Left renal cortex interstitium (tissue), 4 donors: ENCODE data around the gene SPATA17. TPM values are rescaled to one million over a fixed set of nuclear protein-coding genes. Genes with fewer than 3 reads are reported as not detected.
"Not testable (repeated sequence)": the region's sequence is repeated elsewhere in the genome, so short reads cannot be mapped to it uniquely, and the experiment has no call there.

ENCODE experiments used
- DNase-seq, 4 donors: peaks; one replicate each; pipeline ENCODE4 v3.0.0-alpha.2; 2013; ENCODE audit warnings: low read depth in 4 of 4, low spot score in 2 of 4, missing footprints in 1 of 4
- polyA plus RNA-seq, 4 donors: library from polyadenylated mRNA; unstranded; fragments of 120-200 nt; gene quantifications; one replicate each; pipeline ENCODE4 v1.2.1, GENCODE V29; 2013; ENCODE audit not compliant: insufficient read length in 4 of 4

The SPATA17 gene
- polyA plus RNA-seq, 4 donors: 11.6 to 14.9 (median 14.4) TPM

DNA sequence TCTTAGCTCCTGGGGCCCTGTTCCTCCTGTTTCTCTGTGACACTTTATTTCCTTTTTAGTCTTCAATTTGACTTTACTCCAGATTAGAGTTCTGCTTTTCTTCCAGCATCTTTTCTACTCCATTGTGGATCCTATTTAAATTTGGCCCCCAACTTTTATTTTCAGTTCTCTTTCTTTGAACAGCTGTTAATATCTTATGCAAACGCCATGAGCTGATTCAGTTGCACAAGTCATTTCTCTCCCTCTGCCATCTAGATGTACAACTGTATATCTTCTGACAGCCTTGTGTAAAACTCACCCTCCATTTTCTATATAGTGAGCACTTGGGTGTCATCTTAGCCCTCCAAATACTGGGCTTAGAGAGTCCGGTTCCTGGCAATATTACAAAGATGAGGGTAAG, 42.2 kb downstream of the SPATA17 start:
- DNase-seq: no peak

DNA sequence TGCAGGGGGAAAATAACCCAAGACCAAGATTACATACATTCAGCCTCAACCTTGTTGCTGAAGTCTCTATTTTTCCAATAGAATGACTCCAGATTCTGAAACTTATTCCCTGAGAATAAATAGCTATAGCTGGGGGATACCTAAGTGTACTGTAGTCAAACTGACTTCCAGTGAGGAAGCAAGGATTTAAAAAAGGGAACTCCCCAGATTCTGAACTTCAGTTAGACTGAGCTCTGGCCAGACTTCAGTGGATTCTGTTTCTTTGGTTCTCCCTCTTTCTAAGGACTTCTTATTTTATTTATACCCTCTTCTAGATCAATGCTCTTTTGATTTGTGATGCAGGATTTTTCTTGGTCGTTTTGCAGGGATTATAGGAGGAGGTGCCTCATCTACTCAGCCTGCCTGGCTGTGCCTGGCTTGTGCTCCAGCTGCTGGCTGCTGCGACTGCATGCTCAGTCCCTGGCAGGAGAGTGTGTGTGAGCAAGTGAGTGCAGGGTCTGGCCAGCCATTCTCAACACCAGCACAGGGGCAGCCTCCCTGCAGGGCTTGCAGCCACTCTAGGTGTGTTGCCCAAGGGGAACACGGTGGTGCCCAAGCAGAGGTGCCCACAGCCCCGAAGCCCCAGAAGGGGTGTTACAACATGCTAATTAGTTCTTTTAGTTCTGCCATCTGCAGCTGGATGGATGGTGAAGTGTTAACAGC, 43.0 kb downstream of the SPATA17 start:
- DNase-seq: no peak

DNA sequence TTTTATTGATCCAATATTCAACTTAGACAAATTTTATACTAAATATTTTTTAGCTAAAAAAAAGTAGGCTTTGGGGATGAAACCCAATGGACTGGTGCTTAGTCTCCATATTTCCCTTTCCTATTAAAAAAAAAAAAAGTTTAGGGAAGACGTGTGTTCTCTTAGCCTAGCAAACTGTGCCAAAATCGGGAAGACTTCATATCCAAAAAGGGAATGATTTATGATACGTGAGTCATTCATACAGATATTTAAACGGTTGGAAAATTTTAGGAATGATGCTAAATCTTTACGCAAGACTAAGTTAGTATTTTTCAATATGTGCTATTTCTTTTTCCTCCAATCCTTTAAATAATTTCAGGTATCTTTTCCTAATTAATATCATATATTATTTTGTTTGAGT, 50.7 kb downstream of the SPATA17 start:
- no peak for DNase-seq

DNA sequence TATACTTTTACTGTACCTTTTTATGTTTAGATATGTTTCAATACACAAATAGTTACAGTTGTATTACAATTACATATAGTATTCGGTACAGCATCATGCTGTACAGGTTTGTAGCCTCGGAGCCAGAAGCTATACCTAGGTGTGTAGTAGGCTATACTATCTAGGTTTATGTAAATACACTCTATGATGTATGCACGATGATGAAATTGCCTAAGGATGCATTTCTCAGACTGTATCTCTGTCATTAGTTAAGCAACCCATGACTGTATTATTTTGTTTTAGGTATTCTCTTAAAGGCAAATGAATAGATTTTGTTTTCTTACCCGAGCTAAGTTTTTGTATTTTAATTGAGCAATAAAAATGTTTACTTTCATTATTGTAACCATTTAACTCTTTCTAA, 56.4 kb downstream of the SPATA17 start:
- no peak for DNase-seq

DNA sequence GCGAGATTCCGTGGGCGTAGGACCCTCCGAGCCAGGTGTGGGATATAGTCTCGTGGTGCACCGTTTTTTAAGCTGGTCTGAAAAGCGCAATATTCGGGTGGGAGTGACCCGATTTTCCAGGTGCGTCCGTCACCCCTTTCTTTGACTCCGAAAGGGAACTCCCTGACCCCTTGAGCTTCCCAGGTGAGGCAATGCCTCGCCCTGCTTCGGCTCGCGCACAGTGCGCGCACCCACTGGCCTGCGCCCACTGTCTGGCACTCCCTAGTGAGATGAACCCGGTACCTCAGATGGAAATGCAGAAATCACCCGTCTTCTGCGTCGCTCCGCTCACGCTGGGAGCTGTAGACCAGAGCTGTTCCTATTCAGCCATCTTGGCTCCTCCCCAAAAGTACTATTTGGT, 65.0 kb downstream of the SPATA17 start:
- not testable (repeated sequence) for DNase-seq

DNA sequence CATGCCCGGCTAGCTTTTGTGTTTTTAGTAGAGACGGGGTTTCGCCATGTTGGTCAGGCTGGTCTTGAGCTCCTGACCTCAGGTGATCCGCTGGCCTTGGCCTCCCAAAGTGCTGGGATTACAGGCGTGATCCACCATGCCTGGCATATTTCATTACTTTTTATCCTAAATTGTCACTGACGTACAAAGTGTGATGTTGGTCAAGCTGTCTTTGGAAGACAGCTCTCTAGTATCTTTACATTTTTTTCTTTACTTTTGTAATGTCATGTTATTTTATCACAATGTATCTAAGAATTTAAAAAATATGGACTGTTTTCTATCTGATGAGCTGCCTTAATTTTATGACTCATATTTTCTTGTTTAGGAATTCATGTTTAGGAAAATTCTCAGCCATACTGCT, 72.2 kb downstream of the SPATA17 start:
- no peak for DNase-seq

DNA sequence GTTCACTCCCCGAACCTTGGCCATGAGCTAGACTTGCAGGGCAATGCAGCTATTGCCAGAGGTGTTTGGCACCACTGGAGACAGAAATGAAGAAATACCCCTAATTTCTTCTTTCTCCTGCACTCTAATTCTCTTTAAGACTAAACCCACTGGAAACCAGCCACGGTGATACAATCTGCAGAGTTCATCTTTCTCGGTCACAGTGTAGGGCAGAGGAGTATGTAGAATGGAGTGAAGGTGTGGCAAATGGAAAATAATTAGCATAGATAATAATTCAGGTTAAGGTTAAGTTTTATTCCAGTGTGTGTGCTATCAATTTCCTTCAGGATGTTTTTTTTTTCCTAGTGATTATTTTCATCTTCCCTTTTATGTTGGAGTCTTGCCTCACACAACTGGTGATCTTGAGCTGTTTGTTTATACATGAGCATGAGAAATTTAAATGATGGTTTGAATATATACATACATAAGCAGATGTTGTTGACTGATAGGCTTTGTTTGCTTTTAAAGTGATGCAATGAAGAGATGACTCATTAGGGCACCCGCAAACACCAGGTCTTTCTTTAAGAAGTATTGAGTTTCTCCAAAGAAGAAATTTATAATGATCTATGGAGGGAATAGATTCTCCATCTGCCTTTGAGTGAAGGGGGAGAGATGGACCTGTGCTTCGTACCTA, 81.9 kb downstream of the SPATA17 start:
- DNase-seq: no peak

DNA sequence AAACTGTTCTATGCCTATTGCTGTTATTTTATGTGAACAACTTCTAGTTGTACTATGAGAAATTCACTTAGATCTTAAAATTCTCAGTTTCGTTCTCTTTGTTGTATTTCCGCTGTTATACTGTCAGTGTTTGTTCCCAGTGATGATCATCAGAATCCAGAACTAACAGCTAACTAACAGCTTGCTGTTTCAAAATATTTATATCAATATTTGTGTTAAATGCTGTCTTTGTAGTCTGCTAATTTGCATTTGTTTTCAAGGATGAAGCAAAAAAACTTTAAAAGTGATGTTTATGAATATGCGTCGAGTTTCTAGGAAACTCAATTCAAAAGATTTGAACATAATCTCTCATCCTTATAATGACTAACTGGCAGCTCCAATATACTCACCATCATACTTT, 84.5 kb downstream of the SPATA17 start:
- no peak for DNase-seq

DNA sequence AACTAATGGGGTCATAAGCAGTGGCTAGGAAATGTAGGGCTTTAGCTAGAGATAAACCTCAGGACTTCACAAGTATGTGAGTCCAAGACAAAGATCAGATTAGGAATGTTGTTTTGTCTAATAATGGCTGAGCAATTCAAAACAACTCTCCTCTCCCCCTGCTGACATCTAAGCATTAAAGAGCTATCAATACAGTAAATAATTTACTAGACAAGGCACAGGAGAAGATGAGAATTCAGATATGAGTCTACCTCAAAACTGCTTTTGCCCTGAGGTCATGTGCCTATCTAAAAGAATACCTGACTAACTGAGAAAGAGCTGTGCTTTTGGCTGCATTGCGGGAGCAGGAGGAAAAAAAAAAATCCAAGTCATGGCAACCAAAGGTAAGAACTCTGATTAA, 86.8 kb downstream of the SPATA17 start:
- no peak for DNase-seq

DNA sequence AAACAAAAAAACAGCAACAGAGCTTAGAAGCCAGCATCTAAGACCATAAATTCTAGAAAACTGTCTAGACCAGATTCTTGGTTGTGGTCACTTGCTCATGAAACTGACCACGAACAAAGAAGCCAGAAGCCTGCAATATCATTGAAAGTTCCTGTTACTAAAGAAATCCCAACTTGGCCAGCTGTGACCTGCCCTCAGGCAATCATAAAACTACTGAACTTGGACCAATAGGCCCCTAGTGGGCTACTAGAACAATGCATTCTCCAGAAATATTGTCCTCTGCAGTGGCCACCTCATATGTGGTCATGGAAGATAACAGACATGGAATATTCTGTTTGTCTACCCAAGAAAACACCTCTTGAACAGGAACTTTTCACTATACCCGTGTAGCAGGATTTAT, 87.7 kb downstream of the SPATA17 start:
- no peak for DNase-seq

DNA sequence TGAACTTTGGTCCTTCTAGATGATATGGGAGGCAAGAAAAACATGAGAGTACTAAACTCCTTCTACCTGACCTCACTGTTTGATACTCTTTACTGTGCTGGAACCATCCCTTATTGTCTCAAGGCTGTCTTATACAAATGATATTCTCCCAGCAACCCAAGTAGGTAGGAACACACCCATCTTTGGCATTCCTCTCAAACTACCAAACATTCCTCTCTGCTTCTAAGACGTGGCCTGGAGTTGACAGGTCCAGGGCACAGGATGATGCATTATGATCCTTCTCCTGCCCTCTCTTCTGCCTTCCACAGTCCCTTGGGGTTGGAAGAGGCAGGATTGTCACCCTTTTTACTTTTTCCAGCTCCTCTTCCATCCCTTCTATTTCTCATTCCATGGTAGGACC, 90.5 kb downstream of the SPATA17 start:
- DNase-seq: no peak

DNA sequence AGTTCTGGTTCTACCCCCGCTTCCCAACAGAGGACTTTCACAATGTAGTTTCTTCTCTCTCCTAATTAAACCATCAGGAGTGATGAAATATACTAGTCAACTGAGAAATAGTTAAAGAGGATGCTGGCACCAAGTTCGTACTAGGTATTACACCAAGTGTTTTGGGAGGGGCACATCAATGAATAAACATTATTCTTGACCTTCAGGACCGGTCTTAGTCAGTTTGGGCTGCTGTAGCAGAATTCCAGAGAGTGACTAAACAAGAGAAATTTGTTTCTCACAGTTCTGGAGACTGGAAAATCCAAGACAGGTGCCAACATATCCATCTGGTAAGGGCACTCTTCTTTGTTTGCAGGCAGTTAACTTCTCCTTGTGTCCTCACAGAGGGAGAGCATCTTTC, 103.8 kb downstream of the SPATA17 start:
- DNase-seq: no peak

DNA sequence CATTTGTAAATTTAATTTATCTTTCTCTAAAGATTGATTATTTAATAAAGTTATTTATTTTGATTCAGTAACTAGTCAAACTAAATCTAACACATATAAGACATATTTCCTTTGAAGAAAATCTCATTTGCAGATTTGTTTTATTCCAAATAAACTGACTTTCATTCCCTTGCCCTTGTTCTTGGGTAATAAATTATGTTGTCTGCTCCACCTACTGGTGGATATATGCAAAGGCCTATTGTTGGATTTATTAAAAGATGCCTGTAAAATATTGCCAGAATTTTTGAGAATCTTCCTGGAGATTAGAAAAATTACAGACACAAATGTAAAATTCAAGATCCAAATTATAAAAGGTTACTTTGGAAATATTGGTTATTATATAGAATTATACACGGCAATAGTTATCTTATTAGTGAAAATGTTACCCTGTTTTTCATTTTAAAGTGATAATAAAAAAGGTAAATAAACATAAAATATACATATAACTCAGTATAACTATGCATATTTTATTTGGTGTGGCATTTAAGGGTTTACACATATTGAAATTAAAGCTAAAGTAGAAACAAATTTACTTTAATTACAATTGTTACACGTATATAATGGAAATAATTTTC, 116.1 kb downstream of the SPATA17 start:
- no peak for DNase-seq

DNA sequence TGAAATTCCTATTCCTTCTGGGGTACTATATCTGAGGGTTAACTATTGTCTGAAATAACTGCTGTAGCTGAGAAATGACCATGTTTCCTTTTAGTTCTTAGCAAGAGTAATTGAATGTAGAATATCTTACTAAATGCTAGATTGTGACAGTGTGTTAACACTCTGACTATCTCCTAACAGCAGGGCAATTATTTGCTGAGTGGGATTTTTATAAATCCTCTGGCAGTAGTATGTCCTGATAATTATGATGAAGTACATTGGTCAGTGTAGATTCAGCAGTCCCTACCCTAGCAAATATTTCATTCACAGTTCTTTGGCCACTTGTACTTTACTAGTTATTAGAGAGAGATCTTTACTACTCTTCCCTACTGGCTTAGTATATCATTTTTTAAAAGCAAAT, 138.6 kb downstream of the SPATA17 start:
- no peak for DNase-seq

DNA sequence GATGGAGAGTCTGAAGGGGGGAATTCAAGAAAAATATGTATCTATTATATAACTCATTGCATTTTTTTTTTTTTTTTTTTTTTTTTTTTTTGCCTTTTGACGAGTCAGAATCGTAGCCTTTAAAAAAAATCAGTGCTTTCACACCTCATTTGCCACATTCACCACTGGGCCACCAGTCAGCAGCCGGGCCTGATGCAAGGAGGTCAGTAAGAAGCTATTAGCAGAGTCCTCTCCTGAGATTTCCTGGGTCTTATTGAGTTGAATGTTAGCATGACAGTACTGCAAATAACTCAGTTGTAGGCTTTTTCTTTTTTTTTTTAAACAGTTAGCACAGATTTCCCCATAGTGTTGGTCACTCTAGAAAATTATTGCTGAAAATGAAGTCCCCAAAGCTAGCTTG, 139.8 kb downstream of the SPATA17 start:
- DNase-seq: no peak

DNA sequence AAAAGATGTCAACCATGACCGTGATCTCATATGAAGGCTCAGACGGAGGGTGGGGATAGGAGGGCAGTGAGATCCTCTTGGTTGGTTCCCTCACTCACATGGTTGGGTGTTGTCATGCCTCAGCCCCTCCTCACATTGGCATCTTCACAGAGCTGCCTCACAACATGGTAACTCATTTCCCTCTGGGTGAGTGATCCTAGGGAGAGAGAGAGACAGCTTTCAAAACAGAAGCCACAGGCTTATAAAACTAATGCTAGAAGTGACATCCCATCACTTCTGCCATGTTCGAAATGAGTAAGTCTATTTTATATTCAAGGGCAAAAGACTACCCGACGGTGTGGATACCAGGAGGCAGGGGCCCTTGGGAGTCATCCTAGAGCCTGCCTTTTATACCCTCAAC, 145.5 kb downstream of the SPATA17 start:
- DNase-seq: no peak

DNA sequence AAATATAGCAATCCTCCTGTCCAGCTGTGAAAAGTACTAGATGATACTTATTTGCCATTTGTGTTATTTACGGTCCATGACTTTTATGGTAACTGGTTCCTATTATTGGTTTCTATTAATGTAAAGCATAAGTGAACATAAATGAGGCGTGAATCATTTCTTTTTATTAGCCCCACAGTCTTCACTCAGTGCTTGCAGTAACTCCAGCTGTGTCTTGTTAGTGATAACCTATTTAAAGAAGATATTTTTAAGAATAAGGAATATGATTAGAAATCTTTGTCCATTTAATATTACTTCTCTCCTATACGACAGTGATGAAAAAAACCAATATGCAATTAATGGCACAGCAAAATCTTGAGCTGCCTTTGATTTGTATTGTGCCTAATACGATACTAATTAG, 149.9 kb downstream of the SPATA17 start:
- no peak for DNase-seq

DNA sequence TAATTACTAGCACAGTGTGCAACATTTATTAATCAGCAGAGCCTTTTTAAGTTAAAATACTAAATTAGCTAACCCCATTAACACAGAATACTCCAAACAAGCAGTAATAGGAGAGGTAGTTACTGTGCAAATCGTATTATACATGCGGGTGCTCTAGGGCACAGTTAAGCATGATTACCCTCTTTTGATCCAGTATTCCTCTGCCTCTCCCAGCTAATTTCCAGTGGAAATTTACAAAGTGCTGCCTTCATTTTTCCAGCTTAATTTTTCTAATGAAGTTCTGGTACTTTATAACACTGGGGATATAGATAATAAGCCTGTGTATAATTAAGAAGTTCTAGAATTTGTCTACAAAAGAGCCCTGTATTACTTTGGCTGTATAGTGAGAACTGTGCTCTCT, 159.9 kb downstream of the SPATA17 start:
- no peak for DNase-seq

DNA sequence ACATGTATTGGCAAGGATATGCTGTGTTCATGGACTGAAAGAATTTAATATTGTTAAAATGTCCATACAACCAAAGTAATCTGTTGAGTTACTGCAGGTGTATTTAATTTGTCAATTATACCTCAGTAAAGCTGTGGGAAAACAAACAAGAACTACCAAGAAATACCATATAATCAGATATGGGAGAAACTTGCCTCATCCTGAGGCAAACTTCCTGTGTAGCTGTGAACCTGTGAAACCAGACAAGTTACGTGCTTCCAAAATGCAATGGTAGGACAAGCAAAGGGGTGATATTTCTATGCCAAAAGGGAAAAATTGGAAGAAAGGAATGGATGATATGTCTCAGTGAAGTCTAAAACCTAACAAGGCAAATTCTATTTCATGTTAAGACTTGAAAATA, 174.6 kb downstream of the SPATA17 start:
- DNase-seq: no peak

DNA sequence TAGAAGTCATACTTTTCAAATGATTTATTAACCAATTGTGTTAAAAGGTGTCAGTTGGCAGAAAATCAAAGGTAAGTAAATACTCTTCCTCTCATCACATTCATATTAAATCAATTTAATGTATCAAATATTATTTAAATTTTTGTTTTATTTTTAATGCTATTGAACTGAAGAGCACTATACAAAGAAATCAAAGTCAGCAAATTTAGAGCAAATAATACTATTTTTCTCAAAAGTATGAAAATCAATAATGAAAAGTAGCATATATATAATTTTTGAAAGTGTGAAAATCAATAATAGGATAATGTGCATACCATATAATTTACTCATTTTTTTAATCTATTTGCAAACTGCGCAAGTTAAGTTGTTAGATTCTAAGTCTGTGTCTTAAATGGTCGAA, 181.0 kb downstream of the SPATA17 start:
- no peak for DNase-seq

DNA sequence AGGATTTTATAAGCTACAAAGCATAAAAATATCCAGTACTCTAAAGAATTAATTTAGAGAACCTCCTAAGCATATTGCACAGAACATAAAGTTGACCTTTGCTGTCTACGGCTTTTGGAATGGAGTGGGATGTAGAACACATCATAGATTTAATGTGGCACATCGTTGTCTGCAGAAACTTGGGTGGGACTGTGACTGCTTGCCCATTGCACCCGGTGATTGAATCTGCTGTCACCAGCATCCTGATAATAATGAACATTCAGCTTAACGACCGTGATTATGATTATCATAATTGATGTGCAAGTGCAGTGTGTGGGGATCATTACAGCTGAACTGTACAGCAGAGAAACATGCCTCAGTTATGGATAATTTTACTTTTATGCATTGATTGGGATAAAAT, 181.9 kb downstream of the SPATA17 start:
- DNase-seq: no peak

DNA sequence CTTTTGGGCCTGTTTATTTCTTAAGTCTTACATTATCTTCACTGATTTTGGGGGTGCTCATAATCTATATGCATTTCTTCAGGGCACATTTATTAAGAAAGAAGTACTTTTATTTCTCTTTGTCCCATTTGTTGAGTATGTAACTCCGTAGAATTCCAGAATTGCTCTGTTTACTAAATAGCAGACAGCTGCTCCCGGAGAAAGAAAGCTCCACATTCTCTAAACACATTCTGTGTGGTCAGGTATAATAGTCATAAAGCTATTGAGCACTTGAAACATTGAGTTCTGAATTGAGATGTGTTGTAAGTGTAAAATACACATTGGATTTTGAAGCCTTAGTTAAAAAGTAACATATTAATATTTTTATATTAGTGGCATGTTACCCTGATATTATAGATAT, 206.5 kb downstream of the SPATA17 start:
- DNase-seq: no peak
